GM12878 (cell line): Measurements from ENCODE around the gene GRIN2C. TPM values are rescaled to one million over a fixed set of nuclear protein-coding genes. Genes with fewer than 3 reads are reported as not detected.

Experiments
- ATAC-seq: fragments of 200-7000 bp; cut with Tn5 transposase; 3 replicates; pipeline ENCODE4 v1.9.1; 2020; ENCODE audit warnings: mild to moderate bottlenecking, moderate library complexity
- BruUV-seq: library from RNA; stranded (reverse); fragments of 400-500 nt; replicated peaks from 2 replicates; lab custom pipeline; 2021; lab: Mats Ljungman, UMichigan
- CTCF ChIA-PET: fragments of 300-600 bp; sonication (Branson Sonifier 250); formaldehyde crosslinking; extraction: SDS; loops from one replicate; lab custom pipeline; 2021; ENCODE audit warnings: inconsistent platforms; lab: Yijun Ruan, JAX
- POLR2A ChIA-PET: fragments of 350-600 bp; formaldehyde crosslinking; extraction: SDS; loops from one replicate; lab custom pipeline; 2021; ENCODE audit warnings: inconsistent platforms; lab: Charles Lee
- RAD21 ChIA-PET: fragments of 300-600 bp; sonication (Branson Sonifier 250); formaldehyde crosslinking; loops from one replicate; lab custom pipeline; 2023; ENCODE audit warnings: antibody characterized with exemption; ENCODE audit not compliant: unreplicated experiment; lab: Charles Lee
- SMC1A ChIA-PET: fragments of 300-600 bp; sonication (Branson Sonifier 250); formaldehyde crosslinking; loops from one replicate; lab custom pipeline; 2023; ENCODE audit not compliant: unreplicated experiment, uncharacterized antibody; lab: Charles Lee
- DNase-seq: peaks from one replicate; pipeline ENCODE4 v3.0.0-alpha.2; 2011; ENCODE audit warnings: low read depth, low spot score
- FAIRE-seq: peaks from 3 replicates; lab custom pipeline; 2011; peaks lifted over from hg19 to GRCh38; lab: Jason Lieb, UNC
- H2AFZ ChIP-seq: 2 replicates; pipeline ENCODE4 v1.6.0; 2011; ENCODE audit warnings: low read depth, low read length, control low read depth; ENCODE audit not compliant: control insufficient read depth
- H3K27ac ChIP-seq: 2 replicates; pipeline ENCODE4 v1.5.1; 2011; ENCODE audit warnings: control low read depth; ENCODE audit not compliant: control insufficient read depth, insufficient read depth
- H3K27me3 ChIP-seq, 2 experiments: replicated peaks in 1 of 2; 2 replicates each; pipeline versions ENCODE4 v1.6.0 to v1.6.1; 2011; ENCODE audit warnings: low read length in 1 of 2; ENCODE audit not compliant: control insufficient read depth in 2 of 2, insufficient read depth in 2 of 2
- H3K36me3 ChIP-seq, 2 experiments: 2 replicates each; pipeline ENCODE4 v1.5.1; 2011; ENCODE audit warnings: low read length in 1 of 2; ENCODE audit not compliant: control insufficient read depth in 2 of 2, insufficient read depth in 2 of 2
- H3K4me1 ChIP-seq: 2 replicates; pipeline ENCODE4 v1.6.1; 2011; ENCODE audit warnings: mild to moderate bottlenecking, low read length, moderate library complexity, mixed read lengths; ENCODE audit not compliant: control insufficient read depth, insufficient read depth
- H3K4me2 ChIP-seq: 2 replicates; pipeline ENCODE4 v1.6.0; 2011; ENCODE audit warnings: control low read depth; ENCODE audit not compliant: control insufficient read depth, insufficient read depth
- H3K4me3 ChIP-seq: fragments of 200-600 bp; sonication (generic); 2 replicates; pipeline ENCODE4 v1.5.1; 2016
- H3K79me2 ChIP-seq: 2 replicates; pipeline ENCODE4 v1.6.0; 2011; ENCODE audit warnings: low read length; ENCODE audit not compliant: control insufficient read depth, insufficient read depth
- H3K9ac ChIP-seq: 2 replicates; pipeline ENCODE4 v1.8.0; 2011; ENCODE audit warnings: low read length, control low read depth, mixed read lengths; ENCODE audit not compliant: control insufficient read depth, insufficient read depth
- H3K9me3 ChIP-seq: replicated peaks from 3 replicates; pipeline ENCODE4 v1.5.1; 2011; ENCODE audit warnings: mild to moderate bottlenecking, low read length; ENCODE audit not compliant: control insufficient read depth, insufficient read depth
- H4K20me1 ChIP-seq: 2 replicates; pipeline ENCODE4 v1.6.0; 2011; ENCODE audit not compliant: control insufficient read depth, insufficient read depth
- BACH1 ChIP-seq: fragments of 450-650 bp; IDR thresholded peaks from 2 replicates; pipeline ENCODE4 v1.6.1; 2017; ENCODE audit warnings: mild to moderate bottlenecking, borderline replicate concordance
- FOS ChIP-seq: IDR thresholded peaks from 3 replicates; pipeline ENCODE4 v1.6.1; 2011; ENCODE audit warnings: borderline replicate concordance; ENCODE audit not compliant: insufficient read length; ENCODE audit errors: extremely low read depth
- FOXK2 ChIP-seq: fragments of 450-650 bp; IDR thresholded peaks from 2 replicates; pipeline ENCODE4 v1.6.1; 2017; ENCODE audit warnings: mild to moderate bottlenecking, moderate library complexity
- MXI1 ChIP-seq: fragments of 150-350 bp; IDR thresholded peaks from 2 replicates; pipeline ENCODE4 v1.6.1; 2011; ENCODE audit warnings: low read depth, mild to moderate bottlenecking, inconsistent platforms, low read length, improper control_type of control experiment
- MYB ChIP-seq: fragments of 150-350 bp; IDR thresholded peaks from 2 replicates; pipeline ENCODE4 v1.6.1; 2014; ENCODE audit warnings: mild to moderate bottlenecking, low read depth, low read length, borderline replicate concordance
- NFIC ChIP-seq: IDR thresholded peaks from 2 replicates; pipeline ENCODE4 v1.6.1; 2012; ENCODE audit warnings: low read depth, mild to moderate bottlenecking, inconsistent platforms, low read length, moderate library complexity
- PBX3 ChIP-seq: IDR thresholded peaks from 2 replicates; pipeline ENCODE4 v1.6.1; 2011; ENCODE audit warnings: mild to moderate bottlenecking, low read depth, low read length, moderate library complexity; ENCODE audit not compliant: insufficient replicate concordance
- RBBP5 ChIP-seq: fragments of 200-600 bp; sonication (generic); conservative IDR thresholded peaks from 2 replicates; pipeline ENCODE4 v1.6.1; 2016
- YY1 ChIP-seq: IDR thresholded peaks from 2 replicates; pipeline ENCODE4 v1.6.1; 2011; ENCODE audit warnings: low read depth, mild to moderate bottlenecking, low read length
- ZBTB40 ChIP-seq: fragments of 450-650 bp; IDR thresholded peaks from 2 replicates; pipeline ENCODE4 v1.6.1; 2016; ENCODE audit warnings: mild to moderate bottlenecking, moderate library complexity, borderline replicate concordance
- ZNF384 ChIP-seq: IDR thresholded peaks from 2 replicates; pipeline ENCODE4 v1.6.1; 2012; ENCODE audit warnings: low read depth, mild to moderate bottlenecking, low read length, improper control_type of control experiment, borderline replicate concordance
- WGBS: methylation state at CpG from one replicate; pipeline ENCODE4 v1.1.6; 2016; ENCODE audit warnings: low lambda C conversion rate; ENCODE audit not compliant: insufficient replicate concordance, insufficient coverage; ENCODE audit errors: missing lambda C conversion rate; 5-methylcytosine and 5-hydroxymethylcytosine counted together
- in situ Hi-C: fragments of 300-500 bp; cut with MboI; formaldehyde crosslinking; loops from 9 replicates; pipeline ENCODE4 v1.14.3; 2018; ENCODE audit warnings: mixed read lengths
- intact Hi-C: fragments of 100-400 bp; cut with micrococcal nuclease; formaldehyde crosslinking; loops from one replicate; pipeline ENCODE4 v1.14.2; 2022; ENCODE audit not compliant: unreplicated experiment
- polyA plus RNA-seq, 11 experiments: library from polyadenylated mRNA; depleted of rRNA in 4 of 11; unstranded in 6 of 11; stranded (reverse) in 5 of 11; fragments of >200 nt; fragmentation: Nextera tagmentation in 4 of 11; fragmentation: Illumina TruSeq in 1 of 11; extraction: Ambion mirVana in 4 of 11; extraction: Trizol in 1 of 11; gene quantifications; 1 replicate in 1 of 11; 2 replicates in 10 of 11; pipeline versions ENCODE4 v1.2.1 to v1.2.3, GENCODE V29; 2011 to 2016; ENCODE audit warnings: inconsistent platforms in 2 of 11, missing spikeins in 2 of 11, low read depth in 1 of 11
- total RNA-seq, 4 experiments: library from RNA; depleted of rRNA in 3 of 4; stranded (reverse); fragments of >200 nt in 3 of 4; fragmentation: Illumina TruSeq in 1 of 4; extraction: Trizol in 1 of 4; gene quantifications; 2 replicates each; pipeline versions ENCODE4 v1.2.1 to v1.2.3, GENCODE V29; 2013 to 2021

Gene GRIN2C
- total and polyA plus RNA-seq, 10 of the 15 experiments (the other 5 are each of a cell fraction or from before 2014, with no cell fraction given), result 0.01 to 0.20 (median 0.11) TPM; not detected in 2

DNA sequence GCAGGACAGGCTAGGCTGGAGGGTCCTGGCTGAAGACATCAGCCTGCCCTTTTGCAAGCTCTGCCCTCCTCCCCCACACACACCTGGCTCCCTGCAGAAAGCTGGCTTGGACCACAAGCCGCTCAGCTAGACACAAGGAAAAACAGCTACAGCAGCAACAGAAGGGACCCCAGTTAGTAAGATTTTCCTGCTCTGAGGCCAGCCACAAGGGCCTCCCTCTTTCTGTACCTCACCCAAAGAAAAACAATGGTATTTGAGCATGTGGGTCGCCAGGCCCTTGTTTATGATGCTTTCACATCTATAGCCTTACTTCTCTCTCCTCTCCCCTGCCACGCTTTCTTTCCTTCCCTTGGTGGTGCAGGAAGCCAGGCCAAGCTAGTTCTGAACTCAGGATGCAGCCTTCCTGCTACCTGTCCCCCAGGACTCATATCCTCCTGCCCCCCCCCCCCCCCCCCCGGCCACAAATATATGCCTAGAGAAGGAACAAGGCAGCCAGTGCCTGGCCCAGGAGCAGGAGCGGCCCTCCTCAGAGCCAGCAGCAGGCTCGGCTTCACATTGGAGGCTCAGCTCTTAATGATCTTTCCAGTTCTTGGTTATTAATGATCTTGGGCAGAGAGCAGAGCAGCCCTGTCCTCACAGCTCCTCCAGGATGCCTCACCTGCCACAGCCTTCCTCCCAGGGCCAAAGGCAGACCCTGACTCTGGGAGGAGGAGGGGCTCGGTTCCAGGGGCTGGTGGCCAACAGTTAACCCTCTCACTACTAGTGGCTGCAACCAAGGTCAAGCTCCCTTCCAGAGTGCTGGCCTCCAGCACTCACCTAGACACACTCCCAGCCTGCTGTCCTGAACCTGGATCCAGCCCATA lies 19.5 kb downstream of the GRIN2C start:
- ATAC-seq (no peak), DNase-seq (no peak), FAIRE-seq (no peak)
- ChIA-PET RAD21 (no interaction called here), SMC1A (interaction anchor here (0.9 to 1.3 kb wide), 2 partner anchors 22 to 25 kb away, joined by 4 read pairs; no protein-coding TSS in a partner anchor), CTCF (interaction anchor here (1.0 to 2.2 kb wide), 4 partner anchors 22 to 49 kb away, joined by 3 to 9 read pairs (median 6); no protein-coding TSS in a partner anchor), POLR2A (no interaction called here)
- Histone ChIP-seq H3K9me3 (no peaks in the 10 kb centered on the region), H3K79me2 (no peaks in the 10 kb centered on the region), H3K4me3 (no peak overlapping the region), H3K4me2 (no peak overlapping the region), H3K27ac (no peak overlapping the region), H3K36me3 (peaks cover 0 to under 1% of the 10 kb centered on the region in 2 experiments; a peak in 1 of 4 replicates), H3K4me1 (peaks cover 4% of the 10 kb centered on the region), H3K9ac (no peak overlapping the region), H3K27me3 (no peaks in the 10 kb centered on the region), H2AFZ (no peak overlapping the region), H4K20me1 (no peaks in the 10 kb centered on the region)
- 63% methylated on average over 7 of the region's 7 CpGs for WGBS
- in situ Hi-C loops (no loop called here), intact Hi-C loops (no loop called here)
- no TSS peak for BruUV-seq
- TF ChIP-seq ZNF384 (no peak), MYB (no peak), FOS (no peak), NFIC (no peak), BACH1 (no peak)

DNA sequence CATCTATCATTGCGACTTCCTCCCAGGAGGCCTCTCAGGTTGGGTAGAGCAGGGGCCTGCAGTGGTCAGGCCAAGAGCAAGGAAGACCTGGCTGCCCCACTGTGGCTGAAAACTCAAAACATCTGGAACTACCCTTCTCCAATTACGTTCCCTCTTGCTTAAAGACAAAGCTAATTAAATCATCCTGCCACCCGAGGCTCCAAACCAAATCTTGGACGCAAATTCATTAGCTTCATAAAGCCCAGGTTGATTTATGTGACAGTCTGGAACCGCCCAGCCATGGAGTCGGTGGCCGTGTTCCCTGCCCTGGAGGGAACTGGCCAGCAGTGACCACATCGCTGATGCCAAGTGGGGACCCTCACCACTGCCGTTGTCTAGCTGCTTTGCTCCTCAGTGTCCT lies 21.4 kb downstream of the GRIN2C start:
- Histone ChIP-seq H4K20me1 (no peaks in the 10 kb centered on the region), H3K9ac (no peak overlapping the region), H3K27me3 (no peaks in the 10 kb centered on the region), H3K36me3 (peaks cover 0 to 3% of the 10 kb centered on the region in 2 experiments; a peak in 1 of 4 replicates), H3K27ac (no peak overlapping the region), H2AFZ (no peak overlapping the region), H3K4me2 (no peak overlapping the region), H3K79me2 (no peaks in the 10 kb centered on the region), H3K4me3 (no peak overlapping the region), H3K4me1 (peaks cover 16% of the 10 kb centered on the region), H3K9me3 (no peaks in the 10 kb centered on the region)
- ChIA-PET POLR2A (no interaction called here), SMC1A (no interaction called here), RAD21 (no interaction called here), CTCF (interaction anchor here (0.6 to 1.3 kb wide), 2 partner anchors 118 to 124 kb away, joined by 3 read pairs; no protein-coding TSS in a partner anchor)
- intact Hi-C loops (no loop called here), in situ Hi-C loops (no loop called here)
- ATAC-seq (no peak), DNase-seq (no peak), FAIRE-seq (no peak)
- 77% methylated on average over 9 of the region's 9 CpGs for WGBS
- no TSS peak for BruUV-seq
- TF ChIP-seq PBX3 (no peak), ZBTB40 (no peak), MXI1 (no peak), YY1 (no peak), RBBP5 (no peak), FOXK2 (no peak)
